Right lobe of liver (tissue), 4 donors: ENCODE data around the gene LIX1.

Experiments used
- POLR2A ChIP-seq: fragments of 450-650 bp; IDR thresholded peaks from one replicate; pipeline ENCODE4 v1.6.1; 2017; ENCODE audit warnings: antibody characterized with exemption, mild to moderate bottlenecking
- TF ChIP-seq, protein P1 (sequence below), 4 donors: fragments of 200-600 bp in 3 of 4; fragments of 450-650 bp in 1 of 4; IDR thresholded peaks; one replicate each; pipeline versions ENCODE4 v1.5.1 to v1.8.0; 2016 to 2022; ENCODE audit warnings: antibody characterized with exemption in 4 of 4, mild to moderate bottlenecking in 2 of 4
- donor health status: DM: no; HTN: no; CAD: no.
- donor health status: DM: no; HTN: no; CAD: no.
- donor health status: DM: no; HTN: yes; CAD: no.

GRCh38 chr5:97162045-97162444 lies 19.6 kb upstream of the LIX1 start:
- TF ChIP-seq, protein P1, sequence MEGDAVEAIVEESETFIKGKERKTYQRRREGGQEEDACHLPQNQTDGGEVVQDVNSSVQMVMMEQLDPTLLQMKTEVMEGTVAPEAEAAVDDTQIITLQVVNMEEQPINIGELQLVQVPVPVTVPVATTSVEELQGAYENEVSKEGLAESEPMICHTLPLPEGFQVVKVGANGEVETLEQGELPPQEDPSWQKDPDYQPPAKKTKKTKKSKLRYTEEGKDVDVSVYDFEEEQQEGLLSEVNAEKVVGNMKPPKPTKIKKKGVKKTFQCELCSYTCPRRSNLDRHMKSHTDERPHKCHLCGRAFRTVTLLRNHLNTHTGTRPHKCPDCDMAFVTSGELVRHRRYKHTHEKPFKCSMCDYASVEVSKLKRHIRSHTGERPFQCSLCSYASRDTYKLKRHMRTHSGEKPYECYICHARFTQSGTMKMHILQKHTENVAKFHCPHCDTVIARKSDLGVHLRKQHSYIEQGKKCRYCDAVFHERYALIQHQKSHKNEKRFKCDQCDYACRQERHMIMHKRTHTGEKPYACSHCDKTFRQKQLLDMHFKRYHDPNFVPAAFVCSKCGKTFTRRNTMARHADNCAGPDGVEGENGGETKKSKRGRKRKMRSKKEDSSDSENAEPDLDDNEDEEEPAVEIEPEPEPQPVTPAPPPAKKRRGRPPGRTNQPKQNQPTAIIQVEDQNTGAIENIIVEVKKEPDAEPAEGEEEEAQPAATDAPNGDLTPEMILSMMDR (IDR thresholded peaks at IDR 0.05), result peak; percentile 83 to 95 (median 90)
- TF ChIP-seq POLR2A, result no peak
